DOHH2 (cell line): ENCODE data around the gene PEAK3.

Experiments used
- CTCF ChIP-seq: fragments of 200-600 bp; sonication (generic); IDR thresholded peaks from one replicate; pipeline ENCODE4 v1.5.1; 2014; ENCODE audit warnings: antibody characterized with exemption, mild to moderate bottlenecking, low read depth, low read length; ENCODE audit not compliant: poor library complexity, severe bottlenecking
- EZH2phosphoT487 ChIP-seq: fragments of 200-600 bp; sonication (generic); IDR thresholded peaks from 2 replicates; pipeline ENCODE4 v1.6.1; 2017; ENCODE audit warnings: borderline replicate concordance, mild to moderate bottlenecking, antibody characterized with exemption, low read length, moderate library complexity, mixed read lengths

- TF ChIP-seq CTCF (no peak), EZH2phosphoT487 (no peak)
These were observed 6.4 kb upstream of the PEAK3 start for GRCh38 chr19:2288338-2288817.
